ENCODE results near the gene NAT14. TPM values are rescaled to one million over a fixed set of nuclear protein-coding genes. Genes with fewer than 3 reads are reported as not detected.
"Not testable (repeated sequence)": the region's sequence is repeated elsewhere in the genome, so short reads cannot be mapped to it uniquely, and the experiment has no call there.

NAT14 gene
- total and polyA plus RNA-seq, 7 experiments from 2014 or later = 1.7 to 12.8 (median 3.5) TPM

DNA sequence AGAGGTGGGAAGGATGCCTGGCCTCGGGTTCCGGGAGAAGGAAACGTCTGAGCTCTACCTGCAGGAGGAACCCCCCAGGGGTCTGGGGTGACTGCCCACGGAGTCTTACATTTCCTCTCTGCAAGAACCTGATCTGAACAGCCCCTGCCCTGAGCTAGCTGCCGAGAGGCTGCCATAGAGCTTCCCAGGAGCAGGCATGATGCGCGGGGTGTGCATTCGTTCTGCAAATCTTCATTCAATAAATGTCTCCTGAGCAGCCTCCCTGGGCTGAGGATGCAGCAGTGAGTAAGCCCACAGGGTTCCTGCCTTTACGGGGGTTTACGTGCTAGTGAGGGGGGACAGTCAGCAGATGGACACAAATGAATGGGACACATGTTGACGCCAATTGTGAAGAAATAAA lies 40.3 kb upstream of the NAT14 start:
- Mint-ChIP-seq H3K27me3 (peaks cover 40 to 57% (median 48%) of the 10 kb centered on the region in 5 donors), H3K9me3 (peaks cover 0 to 4% (median 0%) of the 10 kb centered on the region in 11 donors), H3K4me3 (peak overlapping the region in 1 of 10 donors; percentile 63), H3K36me3 (peaks cover 0 to 10% (median 0%) of the 10 kb centered on the region in 5 donors), H3K27ac (no peak overlapping the region), H3K4me1 (peaks cover 11 to 34% (median 23%) of the 10 kb centered on the region in 7 donors)
- H3K36me3 ChIP-seq (ENCODE audit: control insufficient read depth in 2 of 3, insufficient read depth in 3 of 3, low read length in 3 of 3) = no peaks in the 10 kb centered on the region
- ChIA-PET CTCF (no interaction called here), POLR2A (no interaction called here)
- H3K27ac ChIP-seq (ENCODE audit: low read depth, low read length) = no peak overlapping the region
- no peaks in the 10 kb centered on the region for H3K9me3 ChIP-seq (ENCODE audit: control insufficient read depth in 2 of 3, low read length in 3 of 3)
- intact Hi-C loops (cut with micrococcal nuclease) = loop anchor here in 1 of 2 donors (10.0 kb wide), 1 partner anchor 280 kb away; the partner anchor contains the start of gene DNAAF3
- DNase-seq (no peak), ATAC-seq (no peak)
- peaks cover 7 to 23% of the 10 kb centered on the region in 2 donors for H3K4me1 ChIP-seq (ENCODE audit: control insufficient read depth in 2 of 2, insufficient read depth in 2 of 2, low read length in 2 of 2)
- H3K4me3 ChIP-seq (ENCODE audit: low read length) = no peak overlapping the region
- peaks cover 10 to 29% of the 10 kb centered on the region in 2 donors for H3K27me3 ChIP-seq (ENCODE audit: control insufficient read depth in 2 of 2, insufficient read depth in 2 of 2, low read length in 2 of 2)

DNA sequence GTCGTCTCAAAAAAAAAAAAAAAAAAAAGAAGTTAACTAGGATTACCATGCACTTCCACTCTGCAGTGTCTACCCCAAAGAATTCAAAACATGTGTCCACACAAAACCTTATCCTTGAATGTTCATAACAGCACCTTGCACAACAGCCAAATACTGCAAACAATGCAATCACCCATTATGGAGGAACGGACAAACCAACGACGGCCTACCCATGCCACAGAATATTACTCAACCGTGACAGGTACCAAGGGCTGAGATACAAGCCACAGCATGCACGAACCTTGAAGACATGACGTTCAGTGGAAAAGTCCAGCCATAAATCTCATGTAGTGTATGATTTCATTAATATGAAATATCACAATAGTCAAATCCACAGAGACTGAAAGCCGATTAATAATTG lies 38.9 kb upstream of the NAT14 start:
- Histone ChIP-seq H3K27ac (ENCODE audit: low read depth, low read length) (no peak overlapping the region), H3K4me1 (ENCODE audit: control insufficient read depth in 2 of 2, insufficient read depth in 2 of 2, low read length in 2 of 2) (peaks cover under 1 to 13% of the 10 kb centered on the region in 2 donors), H3K4me3 (ENCODE audit: low read length) (no peak overlapping the region), H3K27me3 (ENCODE audit: control insufficient read depth in 2 of 2, insufficient read depth in 2 of 2, low read length in 2 of 2) (peaks cover 10 to 26% of the 10 kb centered on the region in 2 donors), H3K36me3 (ENCODE audit: control insufficient read depth in 2 of 3, insufficient read depth in 3 of 3, low read length in 3 of 3) (no peaks in the 10 kb centered on the region), H3K9me3 (ENCODE audit: control insufficient read depth in 2 of 3, low read length in 3 of 3) (no peaks in the 10 kb centered on the region)
- Mint-ChIP-seq H3K4me1 (peaks cover 7 to 29% (median 22%) of the 10 kb centered on the region in 7 donors), H3K27ac (no peak overlapping the region), H3K36me3 (peaks cover 0 to 6% (median 0%) of the 10 kb centered on the region in 5 donors), H3K27me3 (peaks cover 30 to 55% (median 42%) of the 10 kb centered on the region in 5 donors), H3K9me3 (peaks cover 0 to 4% (median 0%) of the 10 kb centered on the region in 11 donors), H3K4me3 (no peak overlapping the region)
- DNase-seq (no peak), ATAC-seq (no peak)
- intact Hi-C loops (cut with micrococcal nuclease) = loop anchor here in 1 of 2 donors (10.0 kb wide), 1 partner anchor 281 kb away; the partner anchor contains the start of gene DNAAF3
- ChIA-PET POLR2A (no interaction called here), CTCF (no interaction called here)

DNA sequence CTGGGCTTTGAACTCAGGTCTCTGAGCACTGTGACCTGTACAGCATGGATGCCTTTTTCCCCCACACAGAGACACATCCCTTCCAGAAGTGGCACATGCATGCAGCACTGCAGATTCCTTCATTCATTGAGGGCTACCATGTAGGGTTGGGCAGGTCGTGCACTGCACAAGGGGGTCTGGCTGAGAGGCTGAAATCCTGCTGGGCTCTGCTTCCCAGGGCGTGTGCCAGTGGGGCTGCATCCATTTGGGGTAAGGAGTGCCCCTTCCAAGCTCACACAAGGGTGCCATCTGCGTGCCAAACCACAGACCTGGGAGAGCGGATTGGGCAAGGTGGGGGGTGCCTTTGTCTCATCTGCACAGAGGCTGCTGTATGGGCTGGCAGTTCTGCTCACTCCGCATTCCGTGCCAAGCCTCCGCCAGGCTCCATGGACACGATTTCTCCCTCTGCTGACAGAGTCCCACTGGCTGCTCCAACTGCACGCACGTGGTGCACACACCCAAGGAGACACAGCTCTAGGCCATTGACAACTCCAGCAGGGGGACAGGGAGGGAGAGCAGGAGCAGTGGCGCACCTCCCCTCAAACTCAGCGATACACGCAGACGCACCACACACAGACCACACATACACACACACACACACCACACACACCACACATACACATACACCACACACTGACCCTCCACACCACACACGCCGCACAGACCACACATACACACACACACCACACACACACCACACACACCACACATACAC lies 37.4 kb upstream of the NAT14 start:
- Mint-ChIP-seq H3K27me3 (peaks cover 23 to 52% (median 37%) of the 10 kb centered on the region in 5 donors), H3K4me3 (no peak overlapping the region), H3K36me3 (peaks cover 0 to 3% (median 0%) of the 10 kb centered on the region in 5 donors), H3K27ac (no peak overlapping the region), H3K4me1 (peaks cover 2 to 28% (median 19%) of the 10 kb centered on the region in 7 donors), H3K9me3 (peaks cover 0 to 4% (median 0%) of the 10 kb centered on the region in 11 donors)
- no peak overlapping the region for H3K27ac ChIP-seq (ENCODE audit: low read depth, low read length)
- H3K36me3 ChIP-seq (ENCODE audit: control insufficient read depth in 2 of 3, insufficient read depth in 3 of 3, low read length in 3 of 3) = no peaks in the 10 kb centered on the region
- H3K27me3 ChIP-seq (ENCODE audit: control insufficient read depth in 2 of 2, insufficient read depth in 2 of 2, low read length in 2 of 2) = peaks cover 10 to 27% of the 10 kb centered on the region in 2 donors
- CTCF ChIA-PET = no interaction called here
- peaks cover 0 to 11% of the 10 kb centered on the region in 2 donors for H3K4me1 ChIP-seq (ENCODE audit: control insufficient read depth in 2 of 2, insufficient read depth in 2 of 2, low read length in 2 of 2)
- no peaks in the 10 kb centered on the region for H3K9me3 ChIP-seq (ENCODE audit: control insufficient read depth in 2 of 3, low read length in 3 of 3)
- POLR2A ChIA-PET = no interaction called here
- DNase-seq (no peak), ATAC-seq (peak; percentile 19)
- H3K4me3 ChIP-seq (ENCODE audit: low read length) = no peak overlapping the region
- intact Hi-C loops (cut with micrococcal nuclease) = loop anchor here in 1 of 2 donors (10.0 kb wide), 1 partner anchor 283 kb away; the partner anchor contains the start of gene DNAAF3

DNA sequence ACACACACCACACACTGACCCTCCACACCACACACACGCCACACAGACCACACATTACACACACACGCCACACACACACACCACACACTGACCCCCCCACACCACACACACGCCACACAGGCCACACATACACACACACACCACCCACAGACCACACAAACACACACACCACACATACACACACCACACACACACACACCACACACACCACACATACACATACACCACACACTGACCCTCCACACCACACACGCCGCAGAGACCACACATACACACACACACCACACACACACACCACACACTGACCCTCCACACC lies 36.9 kb upstream of the NAT14 start:
- intact Hi-C loops (cut with micrococcal nuclease) = loop anchor here in 1 of 2 donors (10.0 kb wide), 1 partner anchor 283 kb away; the partner anchor contains the start of gene DNAAF3
- H3K4me3 ChIP-seq (ENCODE audit: low read length); POLR2A ChIA-PET; H3K36me3 Mint-ChIP-seq; H3K36me3 ChIP-seq (ENCODE audit: control insufficient read depth in 2 of 3, insufficient read depth in 3 of 3, low read length in 3 of 3); CTCF ChIA-PET; ATAC-seq; H3K9me3 ChIP-seq (ENCODE audit: control insufficient read depth in 2 of 3, low read length in 3 of 3); H3K9me3 Mint-ChIP-seq; H3K27ac ChIP-seq (ENCODE audit: low read depth, low read length); H3K4me3 Mint-ChIP-seq; H3K27ac Mint-ChIP-seq; DNase-seq: not testable (repeated sequence)
- H3K27me3 ChIP-seq (ENCODE audit: control insufficient read depth in 2 of 2, insufficient read depth in 2 of 2, low read length in 2 of 2) = peaks cover 10 to 27% of the 10 kb centered on the region in 2 donors
- Mint-ChIP-seq H3K27me3 (peaks cover 24 to 50% (median 34%) of the 10 kb centered on the region in 5 donors), H3K4me1 (peaks cover 0 to 25% (median 14%) of the 10 kb centered on the region in 7 donors)
- H3K4me1 ChIP-seq (ENCODE audit: control insufficient read depth in 2 of 2, insufficient read depth in 2 of 2, low read length in 2 of 2) = peaks cover 0 to 16% of the 10 kb centered on the region in 2 donors

DNA sequence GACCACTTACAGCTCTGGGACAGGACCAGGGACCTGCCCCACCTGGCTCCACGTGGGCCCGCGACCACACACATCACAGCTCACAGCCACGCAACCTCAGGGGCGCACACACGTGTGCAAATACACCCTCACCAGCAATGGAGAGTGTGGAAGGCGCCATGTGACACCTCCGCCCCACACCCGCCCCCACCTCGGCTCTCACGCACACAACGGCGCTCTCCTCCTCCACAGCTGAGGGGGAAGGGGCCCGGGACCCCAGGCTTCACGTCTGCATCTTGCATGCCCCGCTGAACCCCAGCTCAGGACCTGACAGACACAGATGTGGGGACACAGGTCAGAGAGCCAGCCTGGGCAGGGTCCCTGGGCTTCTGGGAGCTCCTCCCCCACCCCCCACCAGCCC lies 35.5 kb upstream of the NAT14 start:
- no peak overlapping the region for H3K4me3 Mint-ChIP-seq
- CTCF ChIA-PET = no interaction called here
- intact Hi-C loops (cut with micrococcal nuclease) = loop anchor here in 1 of 2 donors (10.0 kb wide), 1 partner anchor 285 kb away; the partner anchor contains the start of gene DNAAF3
- Histone ChIP-seq H3K4me3 (ENCODE audit: low read length) (no peak overlapping the region), H3K27me3 (ENCODE audit: control insufficient read depth in 2 of 2, insufficient read depth in 2 of 2, low read length in 2 of 2) (peaks cover 10 to 22% of the 10 kb centered on the region in 2 donors), H3K27ac (ENCODE audit: low read depth, low read length) (no peak overlapping the region), H3K4me1 (ENCODE audit: control insufficient read depth in 2 of 2, insufficient read depth in 2 of 2, low read length in 2 of 2) (peaks cover 0 to 17% of the 10 kb centered on the region in 2 donors), H3K9me3 (ENCODE audit: control insufficient read depth in 2 of 3, low read length in 3 of 3) (no peaks in the 10 kb centered on the region), H3K36me3 (ENCODE audit: control insufficient read depth in 2 of 3, insufficient read depth in 3 of 3, low read length in 3 of 3) (no peaks in the 10 kb centered on the region)
- H3K27me3 Mint-ChIP-seq = peaks cover 19 to 48% (median 30%) of the 10 kb centered on the region in 5 donors
- no peak for DNase-seq
- no peak overlapping the region for H3K27ac Mint-ChIP-seq
- peaks cover 4 to 21% (median 15%) of the 10 kb centered on the region in 7 donors for H3K4me1 Mint-ChIP-seq
- POLR2A ChIA-PET = interaction anchor here (0.6 kb wide), 2 partner anchors 23 to 56 kb away, joined by 3 read pairs; no protein-coding TSS in a partner anchor
- H3K9me3 Mint-ChIP-seq = peaks cover 0 to 4% (median 0%) of the 10 kb centered on the region in 11 donors
- no peak for ATAC-seq
- H3K36me3 Mint-ChIP-seq = peaks cover 0 to 6% (median 4%) of the 10 kb centered on the region in 5 donors

DNA sequence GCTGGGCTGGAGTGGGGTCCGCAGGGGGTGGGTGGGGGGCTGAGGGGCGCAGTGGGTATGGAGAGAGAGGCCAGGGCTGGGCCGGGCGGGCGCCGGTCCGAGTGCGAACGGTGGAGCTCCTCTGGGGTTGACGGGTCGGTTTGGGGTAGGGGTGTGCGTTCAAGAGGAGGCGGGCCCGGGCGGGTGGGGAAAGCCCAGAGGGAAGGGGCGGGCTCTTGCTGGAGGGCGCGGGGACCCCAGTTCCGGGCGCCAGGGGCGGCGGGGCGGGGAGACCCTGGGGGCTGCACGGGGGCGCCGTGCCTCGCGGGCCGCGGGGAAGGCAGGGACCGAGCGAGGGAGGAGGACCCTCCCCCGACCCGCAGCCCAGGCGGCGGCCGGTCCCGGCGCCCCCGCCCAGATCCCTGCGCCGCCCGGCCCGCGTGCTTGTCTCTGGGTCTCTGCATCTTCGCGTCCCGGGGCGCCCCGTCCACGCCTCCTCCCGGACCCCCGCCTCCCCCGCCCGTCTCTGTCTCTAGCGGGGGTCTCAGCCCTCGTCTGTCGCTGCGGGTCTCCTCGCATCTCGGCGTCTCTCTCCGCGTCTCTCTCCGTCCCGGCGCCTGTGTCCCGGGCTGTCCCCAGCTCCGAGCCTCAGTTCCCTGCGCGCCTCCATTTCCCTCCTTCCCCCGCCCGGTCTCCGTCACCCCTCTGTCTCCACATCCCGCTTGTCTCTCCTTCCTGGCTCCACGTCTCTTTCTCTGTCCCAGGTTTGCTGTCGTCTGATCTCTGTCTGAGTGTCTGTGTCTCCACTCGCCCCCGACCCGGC lies 33.6 kb upstream of the NAT14 start:
- intact Hi-C loops (cut with micrococcal nuclease) = loop anchor here in 1 of 2 donors (5.0 kb wide), 1 partner anchor 34 kb away; no protein-coding TSS in a partner anchor
- Histone ChIP-seq H3K27me3 (ENCODE audit: control insufficient read depth in 2 of 2, insufficient read depth in 2 of 2, low read length in 2 of 2) (peaks cover 3 to 22% of the 10 kb centered on the region in 2 donors), H3K27ac (ENCODE audit: low read depth, low read length) (no peak overlapping the region), H3K4me1 (ENCODE audit: control insufficient read depth in 2 of 2, insufficient read depth in 2 of 2, low read length in 2 of 2) (peaks cover 0 to 17% of the 10 kb centered on the region in 2 donors), H3K9me3 (ENCODE audit: control insufficient read depth in 2 of 3, low read length in 3 of 3) (no peaks in the 10 kb centered on the region), H3K36me3 (ENCODE audit: control insufficient read depth in 2 of 3, insufficient read depth in 3 of 3, low read length in 3 of 3) (peaks cover 0 to 5% (median 0%) of the 10 kb centered on the region in 3 experiments), H3K4me3 (ENCODE audit: low read length) (no peak overlapping the region)
- ChIA-PET CTCF (no interaction called here), POLR2A (interaction anchor here (0.9 kb wide), 1 partner anchor 10 kb away, joined by 3 read pairs; no protein-coding TSS in a partner anchor)
- peak in 1 of 9 donors; percentile 41 for DNase-seq
- peak; percentile 46 for ATAC-seq
- Mint-ChIP-seq H3K27me3 (peaks cover 8 to 33% (median 19%) of the 10 kb centered on the region in 5 donors), H3K4me1 (peaks cover 7 to 21% (median 15%) of the 10 kb centered on the region in 7 donors), H3K36me3 (peaks cover 0 to 9% (median 4%) of the 10 kb centered on the region in 5 donors), H3K9me3 (no peaks in the 10 kb centered on the region), H3K4me3 (peak overlapping the region; percentile 35 to 82 (median 74)), H3K27ac (peak overlapping the region in 1 of 9 donors; percentile 36)

All from naive thymus-derived CD4-positive, alpha-beta T cell (primary cell).